Skin epidermis (tissue), 12 donors: ENCODE results near the gene LRRC74B.
A peak's percentile ranks its signal among the peaks of the same experiment; 100 is the strongest.

Experiments used
- H3K27ac ChIP-seq, 21 experiments: fragments of 200-600 bp; sonication (generic) in 11 of 21; one replicate each; pipeline ENCODE4 v1.5.0; 2020; ENCODE audit warnings: mild to moderate bottlenecking in 3 of 21, inconsistent platforms in 2 of 21, moderate library complexity in 2 of 21
- H3K4me3 ChIP-seq, 7 experiments: fragments of 200-600 bp; sonication (generic) in 2 of 7; one replicate each; pipeline ENCODE4 v1.5.0; 2020; ENCODE audit warnings: inconsistent platforms in 2 of 7, mild to moderate bottlenecking in 2 of 7, moderate library complexity in 1 of 7

The LRRC74B gene

DNA sequence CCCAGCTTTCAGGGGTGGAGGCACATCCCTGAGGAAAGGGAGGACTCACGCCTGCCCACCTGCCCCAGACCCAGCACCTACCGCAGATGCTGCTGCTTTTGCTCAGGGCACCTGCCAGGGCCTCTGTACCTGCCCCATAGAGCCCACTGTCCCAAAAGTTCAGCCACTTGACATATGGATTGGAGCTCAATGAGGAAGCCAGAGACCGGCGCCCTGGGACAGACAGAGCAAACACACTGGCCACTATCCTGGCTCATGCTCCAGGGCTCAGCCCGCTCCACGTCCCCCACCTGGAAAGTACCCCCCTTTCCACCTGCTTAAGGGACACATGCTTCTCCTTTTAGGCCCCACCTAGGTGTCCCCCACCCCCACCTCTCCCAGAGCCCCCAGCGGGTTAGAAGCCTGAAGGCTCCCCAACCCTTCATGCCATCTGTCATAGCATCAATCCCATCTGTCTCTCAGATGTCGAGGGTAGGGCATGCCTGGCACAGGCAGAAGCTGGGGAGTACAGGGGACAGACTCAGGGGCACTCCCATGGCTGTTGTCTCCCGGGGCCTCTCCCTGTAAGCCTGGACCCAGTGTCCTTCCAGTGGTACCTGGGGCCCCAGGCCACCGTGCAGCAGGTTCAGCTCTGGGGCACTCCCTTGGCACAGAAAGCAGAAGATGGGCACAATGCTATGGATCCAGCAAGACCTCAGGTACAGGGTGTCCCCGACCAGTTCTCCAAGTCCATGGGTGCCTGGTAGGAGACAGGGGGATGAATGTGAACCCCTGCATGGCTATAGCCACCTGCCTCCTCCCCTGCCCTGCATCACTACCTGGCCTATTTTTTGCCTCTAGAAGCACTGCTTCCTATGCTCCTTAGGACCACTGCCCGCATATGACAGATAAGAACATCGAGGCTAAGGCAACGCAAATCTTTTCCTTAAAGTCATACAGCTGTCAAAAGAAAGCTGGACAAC is 33.0 kb upstream of the LRRC74B start:
- Histone ChIP-seq H3K27ac (peak overlapping the region in 1 of 21 experiments; percentile 29), H3K4me3 (no peak overlapping the region)

DNA sequence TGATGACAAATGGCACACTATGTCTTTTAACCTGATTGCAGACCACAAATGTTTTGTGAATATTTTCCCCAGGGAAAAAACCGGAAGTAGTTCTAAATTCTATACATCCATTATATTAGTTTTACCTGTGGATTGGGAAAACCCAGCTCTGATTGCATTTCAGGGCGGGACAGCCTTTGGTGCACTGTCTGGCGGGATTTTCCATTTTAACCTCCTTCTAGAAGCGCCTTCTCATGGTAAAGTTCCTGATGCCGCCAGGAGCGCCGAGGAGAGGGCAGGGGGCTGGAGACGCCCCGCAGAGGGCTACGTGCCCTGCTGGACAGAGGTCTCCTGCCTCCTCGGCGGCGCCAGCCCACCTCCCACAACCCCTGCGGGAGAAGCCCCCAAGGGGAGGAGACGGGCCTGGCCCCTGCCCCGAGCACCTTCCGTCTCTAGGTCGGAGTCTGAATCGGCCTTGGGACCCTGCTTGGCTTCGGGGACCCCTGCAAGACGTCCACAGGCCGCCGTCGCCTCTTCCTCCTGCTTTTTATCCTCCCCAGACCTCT is 32.0 kb upstream of the LRRC74B start:
- Histone ChIP-seq H3K4me3 (peak overlapping the region; percentile 24 to 40 (median 29)), H3K27ac (peak overlapping the region in 11 of 21 experiments; percentile 13 to 69 (median 40))

DNA sequence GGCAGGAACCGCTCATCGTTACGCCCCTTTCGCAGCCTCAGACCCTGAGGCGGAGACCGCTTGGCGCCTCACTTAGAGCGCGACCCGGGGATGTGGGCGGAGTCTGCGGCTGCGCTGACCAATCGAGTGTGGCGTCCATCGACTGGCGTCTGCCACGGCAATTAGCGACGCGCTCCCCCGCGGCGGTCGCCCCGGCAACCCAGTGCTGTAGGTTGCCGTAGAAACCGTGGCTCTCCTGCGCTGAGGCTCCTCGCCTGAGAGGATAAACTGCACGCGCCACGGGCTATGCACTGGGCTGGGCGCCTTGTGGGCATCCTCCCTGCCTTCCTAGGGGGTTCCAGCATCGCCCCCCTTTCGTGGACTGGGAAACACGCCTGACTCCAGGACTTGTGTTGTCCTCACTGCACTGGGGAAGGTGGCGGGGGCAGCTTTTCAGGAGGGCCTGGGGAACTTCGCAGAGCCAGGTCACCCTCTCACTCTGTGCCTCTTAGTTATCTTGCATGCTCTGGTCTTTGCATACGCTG is 31.5 kb upstream of the LRRC74B start:
- peak overlapping the region; percentile 24 to 40 (median 29) for H3K4me3 ChIP-seq
- H3K27ac ChIP-seq, result peak overlapping the region in 10 of 21 experiments; percentile 13 to 69 (median 38)

DNA sequence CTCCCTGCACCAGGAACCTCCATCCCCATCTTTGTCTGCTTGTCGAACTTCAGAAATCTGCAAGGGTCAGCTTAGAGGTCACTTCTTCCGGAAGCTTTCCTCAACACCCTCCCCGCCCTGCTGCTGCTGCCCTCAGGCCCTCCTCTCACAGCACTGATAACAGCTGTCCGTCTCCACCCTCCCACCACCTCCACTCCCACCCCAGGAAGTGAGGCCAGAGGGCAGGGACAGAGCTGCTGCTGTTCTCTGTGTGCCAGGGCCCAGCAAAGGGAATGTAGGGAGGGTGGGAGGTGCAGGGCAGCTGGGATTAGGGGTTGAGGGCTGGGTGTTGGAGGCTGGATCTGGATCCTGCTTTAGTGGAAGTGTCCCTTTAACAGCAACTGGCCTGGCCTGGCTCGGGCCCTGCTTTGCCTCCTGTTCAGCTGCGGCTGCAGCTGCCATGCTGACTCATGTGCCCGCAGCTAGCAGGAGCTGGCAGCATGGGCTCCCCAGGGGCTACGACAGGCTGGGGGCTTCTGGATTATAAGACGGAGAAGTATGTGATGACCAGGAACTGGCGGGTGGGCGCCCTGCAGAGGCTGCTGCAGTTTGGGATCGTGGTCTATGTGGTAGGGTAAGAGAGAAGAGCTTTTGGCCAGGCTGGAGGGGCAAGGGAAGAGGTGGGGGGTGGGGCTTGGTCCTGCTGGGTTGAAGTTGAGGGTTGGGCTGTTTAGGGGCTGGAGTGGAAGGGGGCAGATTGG is 30.9 kb upstream of the LRRC74B start, which contains the start of gene P2RX6:
TSS of gene P2RX6 (plus strand) at position 440 of the 740 bp plus-strand sequence. CDS start at position 450, 10 bp downstream.
- H3K27ac ChIP-seq, result peak within 1 kb of the TSS in 12 of 21 experiments; percentile 9 to 69 (median 38)
- H3K4me3 ChIP-seq, result peak within 1 kb of the TSS; percentile 24 to 40 (median 29)

DNA sequence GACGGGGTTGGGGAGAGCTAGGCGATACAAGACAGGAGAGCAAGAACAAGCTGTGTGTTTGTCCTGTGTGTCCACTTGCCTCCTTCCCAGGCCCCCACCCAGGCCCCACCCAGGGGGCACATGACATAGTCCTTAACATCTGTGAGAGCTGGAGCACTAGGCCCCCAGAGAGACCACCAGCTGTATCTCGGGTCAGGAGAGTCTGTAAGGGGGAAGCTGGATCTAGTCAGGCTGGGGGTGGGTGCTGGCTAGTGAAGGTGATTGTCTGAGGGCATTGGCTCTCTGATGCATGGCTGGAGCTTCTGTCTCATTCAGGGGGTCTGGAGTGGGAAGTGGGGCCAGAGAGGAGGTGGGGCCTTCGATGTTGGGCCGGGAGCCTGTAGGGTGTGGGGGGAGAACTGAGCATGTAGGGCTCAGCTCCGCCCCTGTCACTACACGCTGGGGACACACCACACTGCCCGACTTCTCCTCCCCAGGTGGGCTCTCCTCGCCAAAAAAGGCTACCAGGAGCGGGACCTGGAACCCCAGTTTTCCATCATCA is 30.2 kb upstream of the LRRC74B start:
- Histone ChIP-seq H3K4me3 (no peak overlapping the region), H3K27ac (peak overlapping the region in 2 of 21 experiments; percentile 2 to 65)

DNA sequence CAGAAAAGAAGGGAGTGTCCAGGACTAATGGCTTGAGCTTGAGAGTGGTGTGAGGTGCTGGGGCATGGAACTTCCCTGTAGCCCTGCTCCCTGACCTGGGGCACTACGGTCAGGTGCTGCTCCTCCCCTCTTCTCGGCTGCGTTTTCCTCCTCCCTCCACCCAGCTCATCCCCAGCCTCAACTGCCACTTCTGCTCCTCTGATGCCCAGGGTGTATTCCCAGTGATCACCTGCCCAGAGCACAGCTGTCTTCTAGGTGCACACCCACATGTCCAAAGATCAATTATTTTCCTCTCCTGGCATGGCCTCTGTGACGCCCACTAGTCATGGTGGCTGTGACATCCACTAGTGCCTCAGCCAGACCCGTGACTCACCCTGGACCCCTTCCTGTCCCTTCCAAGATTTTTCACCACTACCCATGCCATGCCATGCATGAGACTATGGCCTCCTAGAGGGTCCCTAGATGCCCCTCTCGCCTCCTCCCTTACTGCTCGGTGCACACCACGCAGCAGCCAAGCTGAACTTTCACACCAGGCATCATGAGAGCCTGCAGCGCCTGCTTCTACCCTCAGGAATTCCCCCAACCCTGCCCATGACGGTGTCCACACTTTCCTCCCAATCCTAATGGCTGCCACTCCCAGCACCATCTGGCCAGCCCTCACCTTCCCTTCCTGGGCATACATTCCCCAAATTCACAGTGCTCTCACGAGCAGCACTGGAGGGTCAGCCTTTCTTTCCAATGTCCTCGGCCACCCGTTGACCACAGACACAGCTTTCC is 28.9 kb upstream of the LRRC74B start:
- H3K27ac ChIP-seq, result no peak overlapping the region
- H3K4me3 ChIP-seq, result no peak overlapping the region

DNA sequence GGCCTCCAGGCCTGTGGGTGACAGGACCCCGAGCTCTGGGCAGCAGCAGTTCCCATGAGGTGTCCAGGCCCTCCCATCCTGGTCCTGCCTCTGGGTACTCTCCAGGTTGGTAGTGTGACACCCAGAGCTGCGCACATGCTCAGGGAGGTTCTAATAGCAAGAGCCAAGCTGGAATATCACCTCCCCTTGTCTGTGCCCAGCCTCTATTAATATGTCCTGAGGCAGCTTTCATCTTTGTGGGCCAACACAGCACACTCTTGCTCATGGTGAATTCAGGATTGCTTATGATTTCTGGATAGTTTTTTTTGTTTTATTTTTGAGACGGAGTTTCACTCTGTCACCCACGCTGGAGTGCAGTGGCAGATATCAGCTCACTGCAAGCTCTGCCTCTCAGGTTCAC is 27.4 kb upstream of the LRRC74B start:
- no peak overlapping the region for H3K4me3 ChIP-seq

DNA sequence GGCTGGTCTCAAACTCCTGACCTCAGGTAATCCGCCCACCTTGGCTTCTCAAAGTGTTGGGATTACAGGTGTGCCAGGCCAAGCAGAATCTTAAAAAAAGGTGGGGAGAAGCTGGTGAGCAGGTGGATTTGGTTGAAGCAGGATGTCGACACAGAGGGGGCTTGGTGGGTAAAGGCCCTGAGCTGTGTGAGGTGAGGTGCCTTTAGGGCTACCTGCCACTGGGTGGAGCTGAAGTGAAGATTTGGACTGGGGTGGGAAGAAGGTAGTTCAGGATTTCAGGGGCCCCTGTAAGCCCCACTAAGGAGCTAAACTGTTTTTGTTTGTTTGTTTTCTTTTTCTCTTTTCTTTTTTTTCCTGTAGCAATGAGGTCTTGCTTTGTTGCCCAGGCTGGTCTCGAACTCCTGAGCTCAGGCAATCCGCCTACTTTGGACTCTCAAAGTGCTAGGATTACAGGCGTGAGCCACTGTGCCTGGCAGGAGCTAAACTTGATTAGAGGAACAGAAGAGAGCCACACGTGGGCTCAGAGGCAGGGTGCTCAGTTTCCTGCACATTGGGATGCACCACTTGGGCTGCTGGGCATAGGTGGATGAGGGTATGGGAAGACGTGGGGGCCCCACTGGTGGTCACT is 24.8 kb upstream of the LRRC74B start:
- no peak overlapping the region for H3K27ac ChIP-seq
- H3K4me3 ChIP-seq, result no peak overlapping the region

More for the DNA sequence above, 27.4 kb upstream of the LRRC74B start:
- H3K27ac ChIP-seq, result no peak overlapping the region

DNA sequence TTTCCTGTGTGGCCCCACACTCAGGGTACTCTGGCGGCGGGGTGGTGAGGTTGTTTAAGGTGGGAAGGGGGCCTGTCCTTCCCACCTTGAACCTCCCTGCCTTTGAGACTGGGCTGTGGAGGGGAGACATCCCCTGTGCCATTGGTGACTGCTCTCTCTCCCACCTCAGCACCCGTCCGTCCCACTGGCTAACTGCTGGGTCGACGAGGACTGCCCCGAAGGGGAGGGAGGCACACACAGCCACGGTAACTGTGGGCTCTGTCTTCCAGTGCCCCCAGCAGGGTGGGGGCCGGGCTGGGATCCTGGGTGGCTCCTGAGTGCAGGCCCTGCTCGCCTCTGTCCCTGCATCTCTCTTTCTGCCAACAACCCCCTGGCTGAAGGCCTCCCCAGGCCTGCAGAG is 23.2 kb upstream of the LRRC74B start:
- no peak overlapping the region for H3K27ac ChIP-seq
- H3K4me3 ChIP-seq, result no peak overlapping the region

DNA sequence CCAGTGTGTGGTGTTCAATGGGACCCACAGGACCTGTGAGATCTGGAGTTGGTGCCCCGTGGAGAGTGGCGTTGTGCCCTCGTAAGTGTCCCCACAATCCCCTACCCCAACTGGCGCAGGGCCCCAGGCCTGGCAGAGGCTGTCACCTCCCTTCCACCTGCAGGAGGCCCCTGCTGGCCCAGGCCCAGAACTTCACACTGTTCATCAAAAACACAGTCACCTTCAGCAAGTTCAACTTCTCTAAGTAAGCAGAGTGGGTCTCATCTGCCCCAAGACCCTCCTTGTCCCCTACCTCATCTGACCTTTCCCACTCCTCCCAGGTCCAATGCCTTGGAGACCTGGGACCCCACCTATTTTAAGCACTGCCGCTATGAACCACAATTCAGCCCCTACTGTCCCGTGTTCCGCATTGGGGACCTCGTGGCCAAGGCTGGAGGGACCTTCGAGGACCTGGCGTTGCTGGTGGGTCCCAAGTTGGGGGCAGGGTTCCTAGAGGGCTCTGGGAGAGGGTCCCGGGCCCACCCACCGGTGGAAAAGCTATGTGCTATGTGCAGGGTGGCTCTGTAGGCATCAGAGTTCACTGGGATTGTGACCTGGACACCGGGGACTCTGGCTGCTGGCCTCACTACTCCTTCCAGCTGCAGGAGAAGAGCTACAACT is 22.7 kb upstream of the LRRC74B start:
- Histone ChIP-seq H3K27ac (no peak overlapping the region), H3K4me3 (no peak overlapping the region)

DNA sequence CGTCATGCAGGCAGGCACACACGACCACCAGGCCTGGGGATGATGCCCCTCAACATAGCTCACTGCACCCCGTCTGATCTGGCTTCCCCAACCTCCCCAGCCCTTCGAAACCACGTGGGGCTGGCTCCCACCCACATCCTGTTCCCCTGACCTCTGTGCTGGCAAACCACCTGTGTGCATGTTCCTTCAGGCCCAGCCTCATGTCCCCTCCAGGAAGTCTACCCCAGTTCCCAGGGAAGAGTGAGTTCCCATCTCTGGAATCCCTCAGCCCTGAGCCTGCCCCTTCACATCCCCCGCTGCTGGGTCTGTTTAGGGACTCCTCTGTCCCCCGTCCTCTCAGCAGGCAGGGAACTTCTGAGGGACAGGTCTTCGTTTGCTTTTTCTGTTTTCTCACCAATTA is 20.5 kb upstream of the LRRC74B start:
- H3K27ac ChIP-seq, result peak overlapping the region in 2 of 21 experiments; percentile 21 to 35
- H3K4me3 ChIP-seq, result no peak overlapping the region

DNA sequence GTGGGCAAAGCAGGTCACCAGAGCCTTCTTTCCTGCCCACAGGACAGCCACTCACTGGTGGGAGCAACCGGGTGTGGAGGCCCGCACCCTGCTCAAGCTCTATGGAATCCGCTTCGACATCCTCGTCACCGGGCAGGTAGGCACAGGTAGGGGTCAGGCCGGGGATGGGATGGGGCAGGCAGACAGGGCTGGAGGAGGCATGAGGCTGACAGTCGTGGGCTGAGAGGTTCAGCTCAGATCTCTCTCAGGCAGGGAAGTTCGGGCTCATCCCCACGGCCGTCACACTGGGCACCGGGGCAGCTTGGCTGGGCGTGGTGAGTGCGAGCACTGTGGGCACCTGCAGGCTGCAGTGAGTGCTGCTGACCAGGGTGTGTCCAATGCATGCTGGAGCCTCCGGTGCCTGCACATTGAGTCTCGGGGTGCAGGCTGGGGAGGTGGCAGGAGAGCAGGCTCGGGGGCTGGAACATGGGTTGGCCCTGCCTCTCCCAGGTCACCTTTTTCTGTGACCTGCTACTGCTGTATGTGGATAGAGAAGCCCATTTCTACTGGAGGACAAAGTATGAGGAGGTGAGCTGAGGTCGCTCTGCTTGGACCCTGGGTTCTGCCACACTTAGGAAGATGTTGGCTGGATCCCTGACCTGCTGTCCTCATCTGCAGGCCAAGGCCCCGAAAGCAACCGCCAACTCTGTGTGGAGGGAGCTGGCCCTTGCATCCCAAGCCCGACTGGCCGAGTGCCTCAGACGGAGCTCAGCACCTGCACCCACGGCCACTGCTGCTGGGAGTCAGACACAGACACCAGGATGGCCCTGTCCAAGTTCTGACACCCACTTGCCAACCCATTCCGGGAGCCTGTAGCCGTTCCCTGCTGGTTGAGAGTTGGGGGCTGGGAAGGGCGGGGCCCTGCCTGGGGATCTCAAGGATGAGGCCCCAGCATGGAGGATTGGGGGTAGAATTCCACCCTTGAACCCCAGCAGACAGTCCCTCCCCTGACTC is 19.7 kb upstream of the LRRC74B start:
- Histone ChIP-seq H3K4me3 (peak overlapping the region in 1 of 7 experiments; percentile 2), H3K27ac (peak overlapping the region in 2 of 21 experiments; percentile 21 to 35)

DNA sequence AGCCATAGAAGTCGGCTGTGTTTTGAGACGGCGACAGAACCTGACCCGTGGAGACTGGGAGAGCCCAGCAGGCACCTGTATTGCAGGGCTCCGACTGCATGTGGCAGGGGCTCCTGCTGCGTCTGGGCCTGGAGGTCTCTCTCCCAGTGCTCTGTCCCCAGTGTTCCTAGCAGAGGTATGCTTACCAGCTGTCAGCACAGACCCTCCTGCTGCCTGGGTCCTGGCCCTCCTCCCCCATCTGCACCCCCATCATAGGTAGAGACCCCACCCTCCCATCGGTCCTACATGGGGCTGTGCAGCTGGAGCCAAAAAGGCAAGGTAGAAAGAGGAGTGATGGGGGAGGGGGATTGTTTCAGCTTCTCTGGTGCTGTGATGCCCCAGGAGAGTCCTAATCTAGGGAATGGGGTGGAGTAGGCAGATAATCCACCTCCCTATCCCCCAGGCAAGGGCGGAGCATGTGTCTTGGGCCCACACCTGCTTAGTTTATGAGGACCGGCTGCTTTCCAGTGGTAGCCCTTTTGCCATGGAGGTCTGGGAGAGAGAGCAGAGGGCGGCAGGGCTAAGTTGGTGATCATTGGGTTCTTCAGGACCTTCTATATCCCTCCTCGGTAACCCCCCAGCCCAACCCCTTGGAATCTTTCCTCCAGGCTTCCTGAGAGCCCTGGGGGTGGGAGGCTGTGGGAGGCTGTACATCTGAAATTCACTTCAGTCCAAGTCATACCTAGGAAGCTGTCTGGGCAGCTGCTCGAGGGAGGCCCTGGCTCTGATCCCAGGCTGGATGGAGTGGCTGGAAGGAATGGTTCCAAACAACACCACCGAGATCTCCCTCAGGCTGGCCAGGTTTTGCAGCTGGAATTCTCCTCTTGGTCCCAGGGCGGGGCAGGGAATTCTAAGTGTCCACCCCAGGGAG is 18.7 kb upstream of the LRRC74B start:
- Histone ChIP-seq H3K4me3 (no peak overlapping the region), H3K27ac (no peak overlapping the region)

DNA sequence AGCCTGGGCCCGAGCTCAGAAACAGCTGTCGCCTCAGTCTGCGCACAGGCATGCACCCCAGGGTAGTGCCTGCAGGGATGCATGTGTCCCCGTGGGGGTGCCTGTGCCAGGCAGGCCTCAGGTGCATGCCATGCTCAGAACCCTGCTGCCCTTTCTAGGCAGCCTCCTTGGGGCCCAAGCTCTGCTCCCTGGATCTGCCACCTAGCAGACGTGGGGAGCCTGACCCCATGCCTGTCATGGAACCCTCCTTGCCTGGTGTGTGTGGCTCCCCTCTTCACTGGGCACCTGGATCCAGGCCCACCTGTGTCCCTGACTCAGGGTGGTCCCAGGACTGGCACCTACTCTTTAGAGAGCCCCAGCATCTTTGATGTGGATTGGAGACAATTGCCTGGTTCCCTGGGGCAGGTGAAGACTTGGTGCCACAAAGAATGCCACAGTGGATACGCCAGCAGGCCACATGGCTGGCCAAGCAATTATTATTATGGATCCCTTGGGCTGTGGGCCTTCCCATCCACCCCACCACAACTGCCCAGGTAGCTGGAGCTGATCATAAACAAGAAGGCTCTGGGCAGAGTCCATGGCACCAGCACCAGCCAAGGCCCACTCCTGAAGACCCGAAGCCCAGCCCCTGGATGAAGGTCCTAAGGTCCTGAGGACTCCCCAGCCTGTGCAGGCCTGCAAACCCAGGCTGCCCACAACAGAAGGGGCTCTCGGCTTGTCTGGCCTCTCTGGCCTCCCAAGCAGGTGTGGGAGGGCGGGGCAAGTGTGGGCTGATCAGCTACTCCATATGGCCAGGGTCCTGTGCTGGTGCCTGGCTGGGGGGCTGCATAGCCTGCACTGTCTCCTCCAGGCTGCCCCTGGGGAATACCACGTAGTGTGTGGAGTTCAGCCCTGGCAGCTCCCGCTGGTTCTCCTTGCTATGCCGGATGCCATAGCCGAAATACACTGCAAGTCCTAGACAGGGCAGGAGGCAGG is 17.2 kb upstream of the LRRC74B start:
- H3K4me3 ChIP-seq, result no peak overlapping the region
- no peak overlapping the region for H3K27ac ChIP-seq
